GM18861 (cell line): ENCODE measurements around the gene FOLH1.
"Not testable (repeated sequence)": the region's sequence is repeated elsewhere in the genome, so short reads cannot be mapped to it uniquely, and the experiment has no call there.

Experiments
- ATAC-seq: cut with Tn5 transposase; IDR thresholded peaks from one replicate; pipeline ENCODE4 v1.9.1; 2021; ENCODE audit not compliant: unreplicated experiment

The FOLH1 gene

GRCh38 chr11:49208006-49208721 lies at the start of gene FOLH1:
Gene FOLH1, minus strand, starts transcription at chr11:49208602. Its CDS starts 193 bp downstream, at chr11:49208409.
- ATAC-seq = no peak

DNA sequence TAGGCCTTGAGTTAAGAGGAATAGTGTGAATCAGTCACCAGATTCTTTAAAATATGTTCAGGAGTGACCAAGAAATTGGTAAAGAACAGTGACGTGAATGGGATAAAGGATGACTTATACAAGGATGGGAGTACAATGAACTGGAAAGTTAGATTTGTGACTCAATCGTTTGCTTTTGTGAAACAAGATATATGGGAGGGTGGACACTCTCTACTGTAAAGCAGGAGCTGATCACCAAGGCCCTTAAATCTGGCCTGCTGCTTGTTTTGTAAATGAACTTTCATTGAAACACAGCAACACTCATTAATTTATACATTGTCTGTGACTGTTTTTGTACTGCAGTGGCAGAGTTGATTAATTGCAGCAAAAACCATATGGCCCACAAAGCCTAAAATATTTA lies 46.7 kb upstream of the FOLH1 start:
- not testable (repeated sequence) for ATAC-seq

DNA sequence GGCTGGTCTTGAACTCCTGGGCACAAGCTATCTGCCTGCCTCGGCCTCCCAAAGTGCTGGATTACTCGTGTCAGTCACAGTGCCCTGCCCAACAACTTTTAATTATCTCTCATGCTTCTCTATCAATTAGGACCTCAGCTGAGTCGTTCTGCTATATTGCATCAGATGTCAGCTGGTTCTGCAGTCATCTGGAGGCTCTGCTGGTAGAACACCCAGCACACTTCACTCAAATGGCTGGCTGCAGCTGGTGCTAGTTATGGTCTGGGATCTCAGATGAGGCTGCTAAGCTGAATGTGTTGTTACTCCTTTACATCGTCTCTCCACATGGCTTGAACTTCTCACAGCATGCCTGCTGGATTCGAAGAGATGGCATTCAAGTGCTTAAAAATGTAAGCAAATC lies 42.8 kb upstream of the FOLH1 start:
- not testable (repeated sequence) for ATAC-seq

- ATAC-seq = not testable (repeated sequence)
Measured at GRCh38 chr11:49250398-49251115, 42.2 kb upstream of the FOLH1 start.

DNA sequence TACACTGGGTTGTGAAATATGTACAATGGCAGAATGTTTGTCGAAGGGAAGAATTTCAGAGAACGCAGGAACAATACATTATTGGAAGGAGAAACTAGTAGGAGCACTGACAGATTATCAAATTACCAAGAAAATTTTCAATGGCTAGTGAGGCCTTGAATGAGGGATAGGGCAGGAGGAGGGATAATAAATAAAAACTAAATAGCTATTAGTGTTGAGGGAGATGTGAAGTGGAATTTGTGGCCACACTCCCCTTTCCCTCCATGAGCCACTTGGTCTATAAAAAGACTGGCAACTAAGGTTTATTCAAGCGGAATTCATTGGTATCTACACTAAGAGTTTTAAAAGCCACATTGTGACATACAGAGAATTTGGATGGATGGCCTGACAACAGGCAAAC lies 41.0 kb upstream of the FOLH1 start:
- ATAC-seq = not testable (repeated sequence)

DNA sequence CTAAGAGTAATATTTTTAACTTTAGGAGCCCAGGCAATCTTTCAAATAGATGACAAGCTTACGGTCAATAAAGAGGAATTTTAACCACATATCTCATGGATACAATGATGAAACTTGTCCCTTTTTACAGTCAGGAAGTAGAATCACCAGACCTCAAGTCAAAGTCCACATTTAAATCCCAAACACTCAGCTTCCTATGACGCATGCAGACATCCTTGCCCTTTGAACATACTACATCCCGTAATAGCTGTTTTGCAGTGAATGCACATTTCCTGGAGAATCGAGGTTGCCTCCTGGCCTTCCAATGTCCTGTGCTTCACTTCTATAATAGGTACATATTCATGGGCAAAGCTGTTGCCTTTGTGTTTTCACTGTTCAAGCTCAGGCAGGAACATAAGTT lies 25.3 kb upstream of the FOLH1 start:
- ATAC-seq = not testable (repeated sequence)

DNA sequence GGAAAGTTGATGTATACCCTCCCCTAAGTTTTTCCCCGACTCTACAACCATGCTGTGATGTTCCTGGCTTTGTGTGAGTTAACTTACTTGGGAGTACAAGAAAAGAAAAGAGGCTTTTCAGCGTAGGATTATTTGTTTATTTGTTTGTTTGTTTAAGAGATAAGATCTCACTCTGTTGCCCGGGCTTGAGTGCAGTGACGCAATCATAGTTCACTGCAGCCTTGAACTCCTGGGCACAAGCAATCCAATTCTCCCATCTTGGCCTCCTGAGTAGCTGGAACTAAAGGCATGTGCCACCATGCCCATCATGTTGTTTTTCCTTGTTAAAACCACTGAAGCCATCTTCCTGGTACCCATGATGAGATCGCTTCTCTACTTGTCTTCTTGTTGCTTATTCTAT lies 24.6 kb upstream of the FOLH1 start:
- ATAC-seq = not testable (repeated sequence)

DNA sequence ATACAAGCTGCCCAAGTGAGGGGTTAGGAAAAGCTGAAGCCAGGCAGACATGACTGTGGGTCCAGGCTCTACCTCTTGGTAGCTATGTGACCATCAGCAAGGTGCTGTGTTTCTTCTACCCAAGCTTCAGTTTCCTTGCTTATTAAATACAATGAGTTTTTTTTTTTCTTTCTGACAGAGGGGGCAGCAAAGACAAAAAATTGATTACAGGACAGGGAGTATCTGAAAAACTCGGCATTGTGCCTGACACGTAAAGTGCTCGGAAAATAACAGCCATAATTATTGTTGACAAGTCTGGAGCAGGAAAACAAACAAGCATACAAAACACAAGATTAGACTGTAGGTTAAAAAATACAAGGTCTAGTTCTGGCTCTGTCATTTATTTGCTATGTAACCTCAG lies 23.3 kb upstream of the FOLH1 start:
- not testable (repeated sequence) for ATAC-seq

DNA sequence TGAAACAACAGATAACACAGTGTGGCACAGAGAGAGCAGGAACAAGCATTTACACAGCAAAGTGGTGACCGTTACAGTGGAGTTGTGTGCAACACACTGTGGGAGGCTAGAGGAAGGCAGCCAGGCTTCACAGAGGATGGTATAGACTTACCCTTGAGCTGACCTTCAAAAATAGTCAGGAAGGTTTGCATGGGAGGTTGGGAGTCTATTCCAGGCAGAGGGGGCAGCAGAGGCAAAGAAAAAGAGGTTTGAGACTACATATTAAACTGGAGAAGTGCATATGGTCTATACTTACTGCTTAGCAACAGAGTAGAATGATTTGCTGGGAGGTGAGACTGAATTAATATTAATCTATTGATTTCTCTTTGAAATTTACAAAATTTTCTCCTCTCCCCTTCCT lies 22.1 kb upstream of the FOLH1 start:
- not testable (repeated sequence) for ATAC-seq

- ATAC-seq = not testable (repeated sequence)
Measured at GRCh38 chr11:49230001-49230400, 21.6 kb upstream of the FOLH1 start.

DNA sequence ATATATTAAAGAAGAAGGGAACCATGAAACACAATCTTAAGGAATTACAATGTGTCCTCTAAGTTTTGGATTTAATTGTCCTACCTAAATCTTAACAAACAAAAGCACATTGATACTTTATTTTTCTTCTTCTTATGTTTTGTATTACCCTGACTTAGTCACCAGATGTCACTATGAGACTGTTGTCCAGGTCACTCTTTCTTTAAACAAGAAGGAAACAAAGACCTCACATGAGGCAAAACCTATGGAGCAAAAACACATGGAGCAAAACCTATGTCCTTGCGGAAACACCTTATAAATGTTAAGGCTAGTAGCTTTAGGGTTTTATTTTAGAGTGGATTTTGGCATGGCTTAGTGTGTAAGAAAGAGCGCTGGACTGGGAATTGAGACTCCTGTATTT lies 20.7 kb upstream of the FOLH1 start:
- ATAC-seq = not testable (repeated sequence)

- ATAC-seq = not testable (repeated sequence)
Measured at GRCh38 chr11:49225255-49225785, 16.9 kb upstream of the FOLH1 start.

- ATAC-seq = no peak
Measured at GRCh38 chr11:49221112-49221511, 12.7 kb upstream of the FOLH1 start.

- ATAC-seq = no peak
Measured at GRCh38 chr11:49213026-49213560, 4.7 kb upstream of the FOLH1 start.

DNA sequence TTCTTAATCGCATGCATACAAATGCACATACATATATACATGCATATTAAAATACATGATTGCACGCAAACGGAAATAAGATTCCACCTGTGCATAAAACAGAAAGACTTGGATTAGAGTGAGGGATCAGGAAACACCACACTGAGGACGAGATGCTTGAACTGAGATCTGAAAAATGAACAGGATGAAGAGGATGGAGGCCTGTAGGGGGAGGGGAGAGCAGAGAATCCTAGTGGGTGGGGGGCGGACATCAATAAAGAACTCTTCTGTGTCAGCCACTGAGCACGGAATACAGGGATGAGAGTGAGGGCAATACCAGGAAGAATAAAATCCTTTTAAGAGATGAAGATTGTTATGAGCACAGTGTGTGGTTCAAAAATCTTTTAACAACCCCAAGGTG lies 1.4 kb downstream of the FOLH1 start:
- not testable (repeated sequence) for ATAC-seq

- no peak for ATAC-seq
Measured at GRCh38 chr11:49202287-49202976, 6.0 kb downstream of the FOLH1 start.

DNA sequence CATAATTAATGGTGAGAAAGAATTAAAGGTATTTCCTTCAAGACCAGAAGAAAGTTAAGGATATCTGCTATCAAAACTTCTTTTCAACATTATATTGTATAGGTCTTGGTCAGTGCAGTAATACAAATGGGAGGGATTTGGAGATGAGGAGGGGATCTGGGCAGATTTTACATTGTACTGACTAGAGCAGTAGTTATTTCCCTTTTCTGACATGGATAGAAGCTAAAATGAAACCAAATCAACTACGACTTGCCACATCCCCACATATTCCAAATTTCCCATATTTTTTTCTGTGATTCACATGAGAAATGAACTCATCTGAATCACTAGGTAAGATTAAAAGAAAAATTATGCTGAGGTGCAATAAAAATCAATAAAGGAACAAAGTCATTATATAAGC lies 11.6 kb downstream of the FOLH1 start:
- ATAC-seq = not testable (repeated sequence)

DNA sequence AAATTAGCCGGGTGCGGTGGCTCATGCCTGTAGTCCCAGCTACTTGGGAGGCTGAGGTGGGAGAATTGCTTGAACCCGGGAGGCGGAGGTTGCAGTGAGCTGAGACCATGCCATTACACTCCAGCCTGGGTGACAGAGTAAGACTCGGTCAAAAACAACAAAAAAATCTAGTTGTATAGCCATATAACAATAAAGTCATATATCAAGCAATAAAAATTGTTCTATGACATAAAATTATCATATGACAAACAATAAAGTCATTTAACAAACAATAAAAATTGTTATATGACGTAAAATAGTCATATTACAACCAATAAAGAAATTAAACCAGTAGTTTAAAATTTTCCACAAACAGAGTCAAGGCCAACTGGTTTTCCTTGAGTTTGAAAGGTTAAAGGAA lies 12.4 kb downstream of the FOLH1 start:
- ATAC-seq = not testable (repeated sequence)

- ATAC-seq = not testable (repeated sequence)
Measured at GRCh38 chr11:49190287-49190686, 18.1 kb downstream of the FOLH1 start.

DNA sequence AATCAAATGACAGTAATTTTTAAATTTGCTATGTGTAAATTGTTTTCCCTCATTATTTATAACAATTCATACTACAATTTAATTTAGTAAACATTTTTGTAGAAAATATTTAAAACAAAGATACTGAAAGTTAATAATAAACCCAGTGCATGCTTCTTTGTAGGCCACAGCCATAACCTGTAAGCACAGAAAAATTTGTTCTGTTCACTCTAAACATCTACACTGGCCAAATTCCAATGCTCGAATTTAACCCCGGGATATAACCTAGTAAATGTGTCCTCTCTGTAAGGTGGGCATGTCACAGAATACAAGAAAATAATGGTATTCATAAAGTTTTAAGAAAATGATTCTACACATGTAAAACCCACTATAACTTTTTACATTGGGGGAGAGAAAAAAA lies 22.2 kb downstream of the FOLH1 start:
- ATAC-seq = not testable (repeated sequence)

DNA sequence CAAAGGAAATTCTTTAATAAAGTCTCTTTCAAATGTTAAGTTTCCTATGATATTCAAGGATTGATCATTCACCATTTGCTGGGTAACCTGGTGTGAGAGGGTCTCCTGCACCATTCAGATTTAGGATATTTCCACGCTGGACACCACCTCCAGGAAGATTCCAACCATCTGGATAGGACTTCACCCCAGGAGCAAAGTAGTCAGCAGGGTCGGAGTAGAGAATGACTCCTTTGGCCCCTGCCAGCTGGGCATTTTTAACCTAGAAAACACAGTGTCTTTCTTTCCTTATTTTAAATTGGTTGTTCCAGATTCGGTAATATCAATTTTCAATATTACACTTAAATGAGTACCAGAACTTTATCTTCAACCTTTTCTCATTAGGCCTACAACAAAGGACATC lies 22.8 kb downstream of the FOLH1 start:
- not testable (repeated sequence) for ATAC-seq
